G401.6 (cell line): ENCODE data around the gene NFXL1.
"Not testable (repeated sequence)": the region's sequence is repeated elsewhere in the genome, so short reads cannot be mapped to it uniquely, and the experiment has no call there.

Experiments
- FAIRE-seq: peaks from 2 replicates; lab custom pipeline; 2012; peaks lifted over from hg19 to GRCh38; lab: Jason Lieb, UNC

Gene NFXL1

GRCh38 chr4:47914220-47914925 lies at the start of gene NFXL1:
Gene NFXL1 (minus strand): TSS chr4:47914583. CDS start chr4:47914203, 380 bp downstream.
- FAIRE-seq: peak; percentile 17

DNA sequence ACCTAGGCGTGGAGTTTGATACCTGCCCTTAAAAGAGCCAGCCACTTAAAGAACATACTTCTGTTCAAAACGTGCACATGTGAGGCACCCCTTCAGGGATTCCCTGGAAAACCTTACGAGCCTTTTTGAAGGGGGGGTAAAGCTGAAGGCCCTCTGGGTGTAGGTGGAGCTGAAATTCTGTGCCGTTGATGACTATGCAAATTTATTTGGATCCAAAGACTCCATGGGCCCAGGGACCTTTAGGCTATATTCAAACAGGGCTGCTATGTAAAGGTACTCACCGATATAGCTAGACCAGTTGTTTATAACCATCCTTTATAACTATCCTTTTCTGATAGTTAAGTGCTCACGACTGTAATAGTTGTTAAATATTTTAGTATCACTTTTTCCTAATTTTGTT lies 40.3 kb upstream of the NFXL1 start:
- FAIRE-seq: no peak

GRCh38 chr4:47954245-47954644 lies 39.9 kb upstream of the NFXL1 start:
- FAIRE-seq: no peak

DNA sequence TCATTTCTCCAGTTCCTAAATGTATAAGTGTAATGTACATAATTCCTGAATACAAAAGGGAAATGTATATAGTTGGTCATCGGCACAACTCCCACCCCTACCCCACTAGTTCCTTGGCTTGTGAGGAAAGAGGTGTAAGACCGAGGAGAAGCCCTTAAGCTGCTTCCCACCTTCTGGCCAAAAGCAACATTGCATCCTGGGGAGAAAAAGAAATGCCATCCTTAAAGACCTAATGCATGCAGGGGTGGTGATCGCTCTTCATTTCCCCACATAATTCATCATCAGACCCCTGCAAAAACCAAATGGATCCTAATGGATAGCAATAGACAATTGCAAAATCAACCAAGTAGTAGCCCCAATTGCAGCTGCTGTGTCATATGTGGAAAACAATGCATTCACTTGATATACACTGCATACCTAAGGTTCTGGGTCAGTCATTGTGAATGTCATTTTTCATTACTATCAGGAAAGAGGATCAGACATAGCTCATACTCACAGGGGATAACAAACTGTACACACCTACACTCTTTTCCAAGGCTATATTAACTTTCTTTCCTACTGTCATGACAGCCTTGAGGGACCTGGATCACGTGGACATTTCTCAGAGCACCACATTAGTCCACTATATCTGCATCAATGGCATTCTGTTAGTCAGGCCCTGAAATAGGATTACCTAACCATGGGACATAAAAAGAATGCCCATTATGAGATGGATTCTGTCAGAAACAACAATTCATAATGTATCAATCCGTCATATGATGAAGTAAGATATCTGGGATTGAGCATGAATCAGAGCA lies 31.7 kb upstream of the NFXL1 start:
- no peak for FAIRE-seq

- no peak for FAIRE-seq
These were observed 27.9 kb upstream of the NFXL1 start for GRCh38 chr4:47942081-47942819.

GRCh38 chr4:47939456-47939855 lies 25.1 kb upstream of the NFXL1 start:
- FAIRE-seq: no peak

GRCh38 chr4:47936336-47936735 lies 22.0 kb upstream of the NFXL1 start:
- FAIRE-seq: no peak

DNA sequence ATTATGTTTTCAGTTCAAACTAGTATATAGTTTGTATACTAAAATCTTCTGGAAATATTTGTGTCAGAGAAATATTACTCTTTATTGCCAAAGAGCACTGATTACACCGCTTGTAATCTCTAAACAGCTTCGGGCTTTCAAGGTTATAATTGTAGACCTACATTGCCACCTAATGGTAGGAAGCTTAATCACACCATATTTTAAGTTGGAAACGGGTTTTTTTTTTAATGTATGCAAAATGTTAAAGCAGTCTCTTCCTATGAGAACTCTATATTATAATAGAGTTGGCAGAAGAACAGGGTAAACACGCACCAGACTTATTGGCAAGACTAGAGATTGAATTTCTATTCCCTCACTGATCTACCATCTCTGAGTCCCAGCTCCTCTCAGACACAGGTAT lies 19.5 kb upstream of the NFXL1 start:
- peak; percentile 94 for FAIRE-seq

- FAIRE-seq: no peak
These were observed 16.8 kb upstream of the NFXL1 start for GRCh38 chr4:47930971-47931804.

- no peak for FAIRE-seq
These were observed 15.4 kb upstream of the NFXL1 start for GRCh38 chr4:47929682-47930201.

DNA sequence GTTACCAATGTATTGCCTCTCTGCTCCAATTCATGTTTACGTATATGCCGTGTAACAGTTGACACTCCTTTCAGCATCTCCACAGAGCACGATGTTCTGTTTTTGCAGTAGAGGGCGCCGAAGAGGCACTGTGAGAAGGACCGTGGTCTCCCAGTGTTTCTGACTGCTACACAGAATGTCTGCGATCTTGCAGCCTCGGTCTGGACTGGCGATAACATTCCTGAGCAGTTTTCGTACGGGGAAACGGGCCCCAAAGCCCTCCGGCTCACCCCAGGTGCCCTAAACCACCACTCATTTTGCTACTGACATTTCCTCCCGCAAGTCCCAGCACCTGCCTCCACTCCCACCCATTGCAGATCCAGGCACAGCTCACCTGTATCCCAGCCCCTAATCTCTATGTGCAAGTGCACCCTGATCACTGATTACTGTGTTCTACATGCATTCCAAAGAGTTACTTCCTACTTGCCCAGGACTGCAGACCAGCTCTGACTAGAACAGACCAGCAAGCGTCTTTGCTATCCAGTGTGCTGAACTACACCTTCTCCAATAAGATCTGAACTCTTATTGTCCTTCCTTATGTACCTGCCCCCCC lies 12.4 kb upstream of the NFXL1 start:
- peak; percentile 17 for FAIRE-seq

GRCh38 chr4:47923261-47923608 lies 8.9 kb upstream of the NFXL1 start:
- FAIRE-seq: not testable (repeated sequence)

GRCh38 chr4:47922436-47923260 lies 8.3 kb upstream of the NFXL1 start:
- FAIRE-seq: not testable (repeated sequence)

DNA sequence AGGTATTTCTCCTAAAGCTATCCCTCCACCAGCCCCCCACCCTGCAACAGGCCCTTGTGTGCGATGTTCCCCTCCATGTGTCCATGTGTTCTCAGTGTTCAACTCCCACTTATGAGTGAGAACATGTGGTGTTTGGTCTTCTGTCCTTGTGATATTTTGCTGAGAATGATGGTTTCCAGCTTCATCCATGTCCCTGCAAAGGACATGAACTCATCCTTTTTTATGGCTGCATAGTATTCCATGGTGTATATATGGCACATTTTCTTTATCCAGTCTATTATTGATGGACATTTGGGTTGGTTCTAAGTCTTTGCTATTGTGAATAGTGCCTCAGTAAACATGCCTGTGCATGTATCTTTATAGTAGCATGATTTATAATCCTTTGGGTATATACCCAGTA lies 2.8 kb upstream of the NFXL1 start:
- not testable (repeated sequence) for FAIRE-seq

GRCh38 chr4:47915378-47915777 lies 995 bp upstream of the NFXL1 start:
- no peak for FAIRE-seq

GRCh38 chr4:47914926-47915237 lies 499 bp upstream of the NFXL1 start:
- no peak for FAIRE-seq

DNA sequence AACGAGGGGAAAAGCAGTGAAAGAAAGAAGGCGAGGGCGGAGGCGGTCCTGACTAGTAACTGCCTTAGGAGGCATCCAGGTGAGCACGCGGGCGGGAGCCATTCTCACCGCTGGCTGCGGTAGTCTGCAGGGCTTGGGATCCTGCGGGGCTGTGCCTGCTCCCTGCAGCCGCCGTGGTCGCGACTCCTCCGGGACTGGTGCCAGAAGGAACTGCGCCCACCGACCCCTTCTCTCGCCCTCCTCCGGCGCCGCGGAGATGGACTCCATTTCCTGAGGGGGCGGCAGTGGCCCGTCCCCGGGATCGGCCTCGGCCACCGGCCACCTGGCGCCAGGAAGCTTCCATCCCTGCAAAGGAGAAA lies 543 bp downstream of the NFXL1 start:
- FAIRE-seq: no peak

DNA sequence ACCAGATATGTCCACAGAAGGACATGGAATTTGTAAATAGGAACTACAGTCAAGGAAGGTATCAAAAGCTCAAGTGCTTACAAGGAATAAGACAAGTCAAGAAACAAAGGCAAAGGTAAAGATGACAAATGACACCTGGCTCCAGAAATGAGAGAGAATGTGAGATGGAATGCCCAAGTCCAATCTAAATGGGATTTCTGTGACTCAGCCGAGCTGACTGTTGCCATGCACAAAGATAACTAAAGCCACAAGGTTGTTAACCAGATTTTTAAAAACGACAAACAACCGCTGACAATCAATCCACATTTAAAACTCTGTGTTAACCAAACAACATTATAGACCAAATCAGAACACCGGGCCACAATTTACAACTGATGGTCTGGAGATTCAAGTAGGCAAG lies 1.1 kb downstream of the NFXL1 start:
- no peak for FAIRE-seq

DNA sequence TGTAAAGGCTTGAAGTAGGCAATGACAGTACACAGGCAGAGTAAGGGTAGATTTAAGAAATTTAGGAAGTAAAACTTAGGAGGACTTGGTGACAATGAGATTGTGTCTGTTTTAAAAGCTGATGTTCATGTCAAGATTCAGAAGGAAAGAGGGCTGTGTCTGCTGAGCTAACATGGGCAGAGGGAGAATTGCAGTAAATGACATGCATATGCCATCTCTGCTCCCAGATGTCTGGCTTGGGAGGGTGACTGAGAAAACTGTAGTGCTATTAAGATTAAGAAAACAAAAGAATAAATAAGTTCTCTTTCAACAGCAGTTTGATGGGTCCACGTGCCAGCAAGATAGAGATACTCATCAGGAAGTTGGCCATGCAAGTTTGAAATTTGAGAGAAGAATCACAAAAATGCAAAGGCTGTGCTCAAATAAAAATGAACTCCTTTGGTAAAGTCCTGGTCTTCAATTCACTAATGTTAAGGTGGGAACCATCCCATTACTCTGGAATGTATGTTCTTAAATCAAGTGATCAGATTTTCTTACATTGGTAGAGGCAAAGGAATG lies 7.2 kb downstream of the NFXL1 start:
- no peak for FAIRE-seq

- no peak for FAIRE-seq
These were observed 14.7 kb downstream of the NFXL1 start for GRCh38 chr4:47899639-47900038.

DNA sequence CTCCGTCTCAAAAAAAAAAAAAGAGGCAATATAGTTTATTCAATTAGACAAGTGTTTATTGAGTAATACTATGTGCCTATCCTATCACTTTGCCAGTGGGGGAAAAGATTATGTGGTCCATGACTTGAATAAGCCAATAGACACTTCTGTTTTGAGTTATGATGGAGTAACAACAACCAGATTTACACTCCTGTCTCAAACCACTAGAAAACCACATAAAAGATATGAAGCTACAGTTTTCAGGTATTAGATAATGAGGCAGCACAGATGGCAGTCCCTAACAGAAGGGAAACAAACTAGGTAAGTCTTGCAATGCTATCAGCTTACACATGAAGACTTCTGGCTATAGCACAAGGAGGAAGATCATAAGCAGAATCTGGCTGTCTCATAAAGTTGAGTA lies 22.5 kb downstream of the NFXL1 start:
- FAIRE-seq: no peak
